Neural progenitor cell (in vitro differentiated cells): ENCODE data around the gene PNPLA7.

Experiments used
- EZH2 ChIP-seq: fragments of 200-600 bp; sonication (generic); IDR thresholded peaks from 2 replicates; pipeline ENCODE4 v1.6.1; 2017; ENCODE audit warnings: antibody characterized with exemption, mild to moderate bottlenecking, moderate library complexity
- TF ChIP-seq, protein P1 (sequence below): fragments of 200-600 bp; sonication (generic); IDR thresholded peaks from 2 replicates; pipeline ENCODE4 v1.5.1; 2017; ENCODE audit warnings: antibody characterized with exemption, mild to moderate bottlenecking

DNA sequence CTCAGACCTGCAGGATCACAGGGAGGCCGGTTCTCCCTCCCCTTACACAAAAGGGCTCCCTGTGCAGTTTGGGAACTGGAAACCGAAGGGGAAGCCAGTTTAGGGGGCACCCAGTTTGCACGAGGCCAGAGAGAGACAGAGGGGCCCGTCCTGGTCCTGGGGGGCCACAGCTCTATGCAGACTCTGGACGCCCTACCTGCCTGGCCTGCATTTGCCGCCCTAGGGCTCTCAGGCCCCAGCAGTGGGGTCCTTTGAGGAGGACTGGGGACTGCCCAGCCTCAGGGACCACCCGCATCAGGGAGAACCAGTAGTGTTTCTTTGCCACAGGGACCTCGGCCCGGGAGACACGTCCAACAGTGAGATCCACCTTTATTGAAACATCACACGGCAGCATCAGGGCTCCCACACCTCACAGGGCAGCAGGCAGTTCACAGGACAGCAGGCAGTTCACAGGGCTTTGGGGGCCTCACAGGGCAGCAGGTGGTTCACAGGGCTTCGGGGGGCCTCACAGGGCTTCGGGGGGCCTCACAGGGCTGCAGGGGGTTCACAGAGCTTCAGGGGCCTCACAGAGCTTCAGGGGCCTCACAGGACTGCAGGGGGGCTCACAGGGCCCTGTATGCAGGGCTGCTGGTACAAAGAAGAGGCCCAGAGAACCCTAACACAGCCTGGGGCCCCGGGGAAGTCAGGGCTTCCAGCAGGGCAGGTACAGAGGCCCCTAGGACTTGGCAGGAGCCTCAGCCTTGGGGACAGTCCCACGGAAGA, 90.4 kb downstream of the PNPLA7 start:
- TF ChIP-seq, protein P1, sequence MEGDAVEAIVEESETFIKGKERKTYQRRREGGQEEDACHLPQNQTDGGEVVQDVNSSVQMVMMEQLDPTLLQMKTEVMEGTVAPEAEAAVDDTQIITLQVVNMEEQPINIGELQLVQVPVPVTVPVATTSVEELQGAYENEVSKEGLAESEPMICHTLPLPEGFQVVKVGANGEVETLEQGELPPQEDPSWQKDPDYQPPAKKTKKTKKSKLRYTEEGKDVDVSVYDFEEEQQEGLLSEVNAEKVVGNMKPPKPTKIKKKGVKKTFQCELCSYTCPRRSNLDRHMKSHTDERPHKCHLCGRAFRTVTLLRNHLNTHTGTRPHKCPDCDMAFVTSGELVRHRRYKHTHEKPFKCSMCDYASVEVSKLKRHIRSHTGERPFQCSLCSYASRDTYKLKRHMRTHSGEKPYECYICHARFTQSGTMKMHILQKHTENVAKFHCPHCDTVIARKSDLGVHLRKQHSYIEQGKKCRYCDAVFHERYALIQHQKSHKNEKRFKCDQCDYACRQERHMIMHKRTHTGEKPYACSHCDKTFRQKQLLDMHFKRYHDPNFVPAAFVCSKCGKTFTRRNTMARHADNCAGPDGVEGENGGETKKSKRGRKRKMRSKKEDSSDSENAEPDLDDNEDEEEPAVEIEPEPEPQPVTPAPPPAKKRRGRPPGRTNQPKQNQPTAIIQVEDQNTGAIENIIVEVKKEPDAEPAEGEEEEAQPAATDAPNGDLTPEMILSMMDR: no peak
- TF ChIP-seq EZH2: no peak
